SK-N-SH (cell line): Measurements from ENCODE around the gene SPAAR.

ENCODE experiments used
- CHD2 ChIP-seq: fragments of 150-350 bp; IDR thresholded peaks from 2 replicates; pipeline ENCODE4 v1.6.1; 2018; ENCODE audit warnings: low read length; ENCODE audit not compliant: partially characterized antibody
- CTCF ChIP-seq: fragments of 200-600 bp; sonication (generic); IDR thresholded peaks from 2 replicates; pipeline ENCODE4 v1.6.1; 2017; ENCODE audit warnings: antibody characterized with exemption, mild to moderate bottlenecking, moderate library complexity
- EZH2phosphoT487 ChIP-seq: fragments of 200-600 bp; sonication (generic); IDR thresholded peaks from 2 replicates; pipeline ENCODE4 v1.6.1; 2017; ENCODE audit warnings: low read depth, mixed run types, mild to moderate bottlenecking, antibody characterized with exemption, moderate library complexity, borderline replicate concordance
- GABPA ChIP-seq: IDR thresholded peaks from 2 replicates; pipeline ENCODE4 v1.4.0; 2012; ENCODE audit warnings: low read depth, mild to moderate bottlenecking
- GATA2 ChIP-seq: sonication (generic); formaldehyde crosslinking; IDR thresholded peaks from 2 replicates; pipeline ENCODE4 v1.5.0; 2020; ENCODE audit warnings: mild to moderate bottlenecking, missing genetic modification reagents
- JUND ChIP-seq: IDR thresholded peaks from 2 replicates; pipeline ENCODE4 v1.4.0; 2012
- POLR2AphosphoS5 ChIP-seq: IDR thresholded peaks from 2 replicates; pipeline ENCODE4 v1.6.1; 2012; ENCODE audit warnings: low read depth, low read length
- REST ChIP-seq: IDR thresholded peaks from 2 replicates; pipeline ENCODE4 v1.6.1; 2012; ENCODE audit warnings: mild to moderate bottlenecking, low read depth, low read length, moderate library complexity
- SIN3A ChIP-seq: IDR thresholded peaks from 2 replicates; pipeline ENCODE4 v1.6.1; 2012; ENCODE audit warnings: low read depth, mild to moderate bottlenecking, low read length, moderate library complexity, borderline replicate concordance
- TAF1 ChIP-seq: IDR thresholded peaks from 2 replicates; pipeline ENCODE4 v1.6.1; 2012; ENCODE audit warnings: low read depth, mild to moderate bottlenecking, low read length, moderate library complexity, borderline replicate concordance
- TCF12 ChIP-seq: IDR thresholded peaks from 2 replicates; pipeline ENCODE4 v1.4.0; 2012
- USF2 ChIP-seq: fragments of 150-350 bp; IDR thresholded peaks from 2 replicates; pipeline ENCODE4 v1.6.1; 2017; ENCODE audit warnings: antibody characterized with exemption, low read length, low read depth, borderline replicate concordance
- ZBTB33 ChIP-seq: IDR thresholded peaks from 2 replicates; pipeline ENCODE4 v1.4.0; 2012; ENCODE audit warnings: low read depth, borderline replicate concordance

GRCh38 chr9:35937227-35937626, 27.9 kb downstream of the SPAAR start:
- TF ChIP-seq EZH2phosphoT487 = no peak
- no peak for TF ChIP-seq ZBTB33
- TF ChIP-seq CTCF = no peak
- no peak for TF ChIP-seq POLR2AphosphoS5
- no peak for TF ChIP-seq JUND
- no peak for TF ChIP-seq REST
- no peak for TF ChIP-seq USF2
- no peak for TF ChIP-seq SIN3A
- TF ChIP-seq TCF12 = no peak
- no peak for TF ChIP-seq CHD2
- no peak for TF ChIP-seq GATA2 (CRISPR knock-in tag)
- no peak for TF ChIP-seq TAF1
- no peak for TF ChIP-seq GABPA
